ENCODE results near the gene SETD6.

DNA sequence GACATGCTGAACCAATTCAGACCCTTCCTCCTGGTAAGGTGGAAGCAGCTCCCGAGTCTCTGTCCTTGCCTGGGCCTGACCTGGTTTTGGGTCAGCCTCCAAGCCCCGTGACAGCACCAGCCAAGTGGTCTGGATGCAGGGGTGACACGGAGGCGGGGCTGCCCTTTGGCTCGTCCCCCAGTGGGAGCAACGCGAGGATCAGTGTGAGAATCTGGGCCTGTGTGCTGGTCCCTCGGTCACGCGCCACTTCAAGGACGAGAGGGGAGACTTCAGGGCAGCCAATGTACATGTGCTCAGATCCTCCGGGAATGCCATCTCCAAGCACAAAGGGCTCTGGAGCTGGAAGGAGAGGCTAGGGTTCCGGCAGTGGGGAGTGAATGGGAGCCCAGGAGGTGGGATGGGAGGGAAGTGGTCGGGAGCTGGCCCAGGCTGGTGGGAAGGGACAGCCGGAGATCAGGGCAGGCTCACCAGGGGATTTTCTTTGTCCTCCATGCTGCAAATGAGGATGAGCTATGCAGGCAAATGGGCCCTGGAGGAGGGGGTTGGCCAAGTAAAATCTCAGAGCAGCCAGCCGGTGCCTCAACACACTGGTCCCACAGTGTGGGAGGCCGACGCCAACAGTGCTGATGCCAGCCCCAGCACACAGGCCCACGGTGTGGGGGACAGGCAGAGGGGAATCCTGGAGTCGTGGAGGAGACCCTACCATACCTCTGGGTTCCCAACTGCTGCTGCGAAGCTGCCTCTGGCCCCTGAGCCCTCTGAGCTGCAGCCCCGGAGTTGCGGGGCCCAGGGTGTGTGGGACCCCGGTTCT lies 19.6 kb upstream of the SETD6 start:
- TF ChIP-seq, protein P1, sequence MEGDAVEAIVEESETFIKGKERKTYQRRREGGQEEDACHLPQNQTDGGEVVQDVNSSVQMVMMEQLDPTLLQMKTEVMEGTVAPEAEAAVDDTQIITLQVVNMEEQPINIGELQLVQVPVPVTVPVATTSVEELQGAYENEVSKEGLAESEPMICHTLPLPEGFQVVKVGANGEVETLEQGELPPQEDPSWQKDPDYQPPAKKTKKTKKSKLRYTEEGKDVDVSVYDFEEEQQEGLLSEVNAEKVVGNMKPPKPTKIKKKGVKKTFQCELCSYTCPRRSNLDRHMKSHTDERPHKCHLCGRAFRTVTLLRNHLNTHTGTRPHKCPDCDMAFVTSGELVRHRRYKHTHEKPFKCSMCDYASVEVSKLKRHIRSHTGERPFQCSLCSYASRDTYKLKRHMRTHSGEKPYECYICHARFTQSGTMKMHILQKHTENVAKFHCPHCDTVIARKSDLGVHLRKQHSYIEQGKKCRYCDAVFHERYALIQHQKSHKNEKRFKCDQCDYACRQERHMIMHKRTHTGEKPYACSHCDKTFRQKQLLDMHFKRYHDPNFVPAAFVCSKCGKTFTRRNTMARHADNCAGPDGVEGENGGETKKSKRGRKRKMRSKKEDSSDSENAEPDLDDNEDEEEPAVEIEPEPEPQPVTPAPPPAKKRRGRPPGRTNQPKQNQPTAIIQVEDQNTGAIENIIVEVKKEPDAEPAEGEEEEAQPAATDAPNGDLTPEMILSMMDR (IDR thresholded peaks at IDR 0.05) = no peak
- TF ChIP-seq POLR2A (IDR thresholded peaks at IDR 0.05) = no peak

Measured in testis (tissue), 2 donors.